ENCODE results near the gene SRRM2. TPM values are rescaled to one million over a fixed set of nuclear protein-coding genes. Genes with fewer than 3 reads are reported as not detected.

The SRRM2 gene
- total and polyA plus RNA-seq, 2 experiments from 2014 or later = 321 to 592 TPM

GRCh38 chr16:2795395-2796143 lies 43.1 kb downstream of the SRRM2 start:
- no peaks in the 10 kb centered on the region for H3K9me3 ChIP-seq (ENCODE audit: low read depth)
- DNase-seq (ENCODE audit: low read depth in 1 of 2, low spot score in 1 of 2) = no peak
- H3K36me3 ChIP-seq = no peaks in the 10 kb centered on the region
- no peak for TF ChIP-seq CTCF (IDR thresholded peaks at IDR 0.05; ENCODE audit: low read depth, low read length)
- peaks cover 14% of the 10 kb centered on the region for H3K27me3 ChIP-seq
- H3K27ac ChIP-seq = no peak overlapping the region
- H3K4me3 ChIP-seq = no peak overlapping the region
- no peaks in the 10 kb centered on the region for H3K4me1 ChIP-seq (ENCODE audit: low read depth)

- H3K27ac ChIP-seq = no peak overlapping the region
- no peak overlapping the region for H3K4me3 ChIP-seq
- H3K4me1 ChIP-seq (ENCODE audit: low read depth) = no peaks in the 10 kb centered on the region
- no peaks in the 10 kb centered on the region for H3K36me3 ChIP-seq
- TF ChIP-seq CTCF (IDR thresholded peaks at IDR 0.05; ENCODE audit: low read depth, low read length) = no peak
- no peak for DNase-seq (ENCODE audit: low read depth in 1 of 2, low spot score in 1 of 2)
- no peaks in the 10 kb centered on the region for H3K9me3 ChIP-seq (ENCODE audit: low read depth)
- no peaks in the 10 kb centered on the region for H3K27me3 ChIP-seq
Observed at GRCh38 chr16:2798723-2799204, 46.3 kb downstream of the SRRM2 start.

- Histone ChIP-seq H3K36me3 (no peaks in the 10 kb centered on the region), H3K27ac (no peak overlapping the region), H3K4me1 (ENCODE audit: low read depth) (no peaks in the 10 kb centered on the region), H3K27me3 (no peaks in the 10 kb centered on the region), H3K9me3 (ENCODE audit: low read depth) (no peaks in the 10 kb centered on the region), H3K4me3 (no peak overlapping the region)
- TF ChIP-seq CTCF (IDR thresholded peaks at IDR 0.05; ENCODE audit: low read depth, low read length) = no peak
- no peak for DNase-seq (ENCODE audit: low read depth in 1 of 2, low spot score in 1 of 2)
Observed at GRCh38 chr16:2799205-2799858, 46.9 kb downstream of the SRRM2 start.

- Histone ChIP-seq H3K4me1 (ENCODE audit: low read depth) (no peaks in the 10 kb centered on the region), H3K9me3 (ENCODE audit: low read depth) (no peaks in the 10 kb centered on the region), H3K27ac (no peak overlapping the region), H3K27me3 (no peaks in the 10 kb centered on the region), H3K36me3 (no peaks in the 10 kb centered on the region), H3K4me3 (no peak overlapping the region)
- DNase-seq (ENCODE audit: low read depth in 1 of 2, low spot score in 1 of 2) = peak in 1 of 2 donors; percentile 26
- no peak for TF ChIP-seq CTCF (IDR thresholded peaks at IDR 0.05; ENCODE audit: low read depth, low read length)
Observed at GRCh38 chr16:2799859-2800226, 47.4 kb downstream of the SRRM2 start.

- no peak for TF ChIP-seq CTCF (IDR thresholded peaks at IDR 0.05; ENCODE audit: low read depth, low read length)
- Histone ChIP-seq H3K9me3 (ENCODE audit: low read depth) (no peaks in the 10 kb centered on the region), H3K36me3 (no peaks in the 10 kb centered on the region), H3K4me1 (ENCODE audit: low read depth) (no peaks in the 10 kb centered on the region), H3K4me3 (no peak overlapping the region), H3K27me3 (peaks cover 8% of the 10 kb centered on the region), H3K27ac (no peak overlapping the region)
- DNase-seq (ENCODE audit: low read depth in 1 of 2, low spot score in 1 of 2) = no peak
Observed at GRCh38 chr16:2803545-2804195, 51.2 kb downstream of the SRRM2 start.
